GM12878 (cell line): ENCODE results near the gene TBC1D10A. TPM values are rescaled to one million over a fixed set of nuclear protein-coding genes. Genes with fewer than 3 reads are reported as not detected.

Experiments used
- ATAC-seq: fragments of 200-7000 bp; cut with Tn5 transposase; 3 replicates; pipeline ENCODE4 v1.9.1; 2020; ENCODE audit warnings: mild to moderate bottlenecking, moderate library complexity
- BruUV-seq: library from RNA; stranded (reverse); fragments of 400-500 nt; replicated peaks from 2 replicates; lab custom pipeline; 2021; lab: Mats Ljungman, UMichigan
- CTCF ChIA-PET: fragments of 300-600 bp; sonication (Branson Sonifier 250); formaldehyde crosslinking; extraction: SDS; loops from one replicate; lab custom pipeline; 2021; ENCODE audit warnings: inconsistent platforms; lab: Yijun Ruan, JAX
- POLR2A ChIA-PET: fragments of 350-600 bp; formaldehyde crosslinking; extraction: SDS; loops from one replicate; lab custom pipeline; 2021; ENCODE audit warnings: inconsistent platforms; lab: Charles Lee
- RAD21 ChIA-PET: fragments of 300-600 bp; sonication (Branson Sonifier 250); formaldehyde crosslinking; loops from one replicate; lab custom pipeline; 2023; ENCODE audit warnings: antibody characterized with exemption; ENCODE audit not compliant: unreplicated experiment; lab: Charles Lee
- SMC1A ChIA-PET: fragments of 300-600 bp; sonication (Branson Sonifier 250); formaldehyde crosslinking; loops from one replicate; lab custom pipeline; 2023; ENCODE audit not compliant: unreplicated experiment, uncharacterized antibody; lab: Charles Lee
- DNase-seq: peaks from one replicate; pipeline ENCODE4 v3.0.0-alpha.2; 2011; ENCODE audit warnings: low read depth, low spot score
- FAIRE-seq: peaks from 3 replicates; lab custom pipeline; 2011; peaks lifted over from hg19 to GRCh38; lab: Jason Lieb, UNC
- H2AFZ ChIP-seq: 2 replicates; pipeline ENCODE4 v1.6.0; 2011; ENCODE audit warnings: low read depth, low read length, control low read depth; ENCODE audit not compliant: control insufficient read depth
- H3K27ac ChIP-seq: 2 replicates; pipeline ENCODE4 v1.5.1; 2011; ENCODE audit warnings: control low read depth; ENCODE audit not compliant: control insufficient read depth, insufficient read depth
- H3K27me3 ChIP-seq, 2 experiments: replicated peaks in 1 of 2; 2 replicates each; pipeline versions ENCODE4 v1.6.0 to v1.6.1; 2011; ENCODE audit warnings: low read length in 1 of 2; ENCODE audit not compliant: control insufficient read depth in 2 of 2, insufficient read depth in 2 of 2
- H3K36me3 ChIP-seq, 2 experiments: 2 replicates each; pipeline ENCODE4 v1.5.1; 2011; ENCODE audit warnings: low read length in 1 of 2; ENCODE audit not compliant: control insufficient read depth in 2 of 2, insufficient read depth in 2 of 2
- H3K4me1 ChIP-seq: 2 replicates; pipeline ENCODE4 v1.6.1; 2011; ENCODE audit warnings: mild to moderate bottlenecking, low read length, moderate library complexity, mixed read lengths; ENCODE audit not compliant: control insufficient read depth, insufficient read depth
- H3K4me2 ChIP-seq: 2 replicates; pipeline ENCODE4 v1.6.0; 2011; ENCODE audit warnings: control low read depth; ENCODE audit not compliant: control insufficient read depth, insufficient read depth
- H3K4me3 ChIP-seq: fragments of 200-600 bp; sonication (generic); 2 replicates; pipeline ENCODE4 v1.5.1; 2016
- H3K79me2 ChIP-seq: 2 replicates; pipeline ENCODE4 v1.6.0; 2011; ENCODE audit warnings: low read length; ENCODE audit not compliant: control insufficient read depth, insufficient read depth
- H3K9ac ChIP-seq: 2 replicates; pipeline ENCODE4 v1.8.0; 2011; ENCODE audit warnings: low read length, control low read depth, mixed read lengths; ENCODE audit not compliant: control insufficient read depth, insufficient read depth
- H3K9me3 ChIP-seq: replicated peaks from 3 replicates; pipeline ENCODE4 v1.5.1; 2011; ENCODE audit warnings: mild to moderate bottlenecking, low read length; ENCODE audit not compliant: control insufficient read depth, insufficient read depth
- H4K20me1 ChIP-seq: 2 replicates; pipeline ENCODE4 v1.6.0; 2011; ENCODE audit not compliant: control insufficient read depth, insufficient read depth
- CEBPB ChIP-seq, 2 experiments: fragments of 150-350 bp in 1 of 2; IDR thresholded peaks; 2 replicates each; pipeline ENCODE4 v1.6.1; 2012 to 2014; ENCODE audit warnings: low read depth in 2 of 2, low read length in 2 of 2, borderline replicate concordance in 1 of 2, inconsistent platforms in 1 of 2
- GABPA ChIP-seq: IDR thresholded peaks from 2 replicates; pipeline ENCODE4 v1.6.1; 2014; ENCODE audit warnings: antibody characterized with exemption, low read depth, mild to moderate bottlenecking, inconsistent platforms
- IKZF1 ChIP-seq: fragments of 450-650 bp; conservative IDR thresholded peaks from 2 replicates; pipeline ENCODE4 v1.6.1; 2017; ENCODE audit warnings: antibody characterized with exemption, mild to moderate bottlenecking
- IKZF2 ChIP-seq, 2 experiments: fragments of 450-650 bp; IDR thresholded peaks; 2 replicates each; pipeline ENCODE4 v1.6.1; 2017; ENCODE audit warnings: mild to moderate bottlenecking in 2 of 2, moderate library complexity in 2 of 2
- LARP7 ChIP-seq: fragments of 450-650 bp; IDR thresholded peaks from 2 replicates; pipeline ENCODE4 v1.6.1; 2017; ENCODE audit warnings: mild to moderate bottlenecking
- MYC ChIP-seq: IDR thresholded peaks from 2 replicates; pipeline ENCODE4 v1.6.1; 2011; ENCODE audit warnings: mild to moderate bottlenecking, low read length, moderate library complexity, inconsistent platforms; ENCODE audit not compliant: insufficient read depth, insufficient replicate concordance, insufficient read length, severe bottlenecking
- NR2F1 ChIP-seq: fragments of 450-650 bp; conservative IDR thresholded peaks from 2 replicates; pipeline ENCODE4 v1.6.1; 2017; ENCODE audit warnings: mild to moderate bottlenecking
- PKNOX1 ChIP-seq: fragments of 450-650 bp; IDR thresholded peaks from 2 replicates; pipeline ENCODE4 v1.6.1; 2016; ENCODE audit warnings: mild to moderate bottlenecking
- POLR2AphosphoS2 ChIP-seq: IDR thresholded peaks from 2 replicates; pipeline ENCODE4 v1.6.1; 2011; ENCODE audit warnings: low read depth, mild to moderate bottlenecking, low read length, improper control_type of control experiment, moderate library complexity
- SIX5 ChIP-seq: IDR thresholded peaks from 2 replicates; pipeline ENCODE4 v1.6.1; 2011; ENCODE audit warnings: mild to moderate bottlenecking, low read depth, low read length, moderate library complexity; ENCODE audit not compliant: severe bottlenecking
- TCF7 ChIP-seq: IDR thresholded peaks from 2 replicates; pipeline ENCODE4 v1.6.1; 2014; ENCODE audit warnings: antibody characterized with exemption, borderline replicate concordance
- ZNF274 ChIP-seq: IDR thresholded peaks from one replicate; pipeline ENCODE4 v1.8.0; 2011; ENCODE audit not compliant: insufficient read length, insufficient read depth
- WGBS: methylation state at CpG from one replicate; pipeline ENCODE4 v1.1.6; 2016; ENCODE audit warnings: low lambda C conversion rate; ENCODE audit not compliant: insufficient replicate concordance, insufficient coverage; ENCODE audit errors: missing lambda C conversion rate; 5-methylcytosine and 5-hydroxymethylcytosine counted together
- in situ Hi-C: fragments of 300-500 bp; cut with MboI; formaldehyde crosslinking; loops from 9 replicates; pipeline ENCODE4 v1.14.3; 2018; ENCODE audit warnings: mixed read lengths
- intact Hi-C: fragments of 100-400 bp; cut with micrococcal nuclease; formaldehyde crosslinking; loops from one replicate; pipeline ENCODE4 v1.14.2; 2022; ENCODE audit not compliant: unreplicated experiment
- polyA plus RNA-seq, 11 experiments: library from polyadenylated mRNA; depleted of rRNA in 4 of 11; unstranded in 6 of 11; stranded (reverse) in 5 of 11; fragments of >200 nt; fragmentation: Nextera tagmentation in 4 of 11; fragmentation: Illumina TruSeq in 1 of 11; extraction: Ambion mirVana in 4 of 11; extraction: Trizol in 1 of 11; gene quantifications; 1 replicate in 1 of 11; 2 replicates in 10 of 11; pipeline versions ENCODE4 v1.2.1 to v1.2.3, GENCODE V29; 2011 to 2016; ENCODE audit warnings: inconsistent platforms in 2 of 11, missing spikeins in 2 of 11, low read depth in 1 of 11
- total RNA-seq, 4 experiments: library from RNA; depleted of rRNA in 3 of 4; stranded (reverse); fragments of >200 nt in 3 of 4; fragmentation: Illumina TruSeq in 1 of 4; extraction: Trizol in 1 of 4; gene quantifications; 2 replicates each; pipeline versions ENCODE4 v1.2.1 to v1.2.3, GENCODE V29; 2013 to 2021
- TF ChIP-seq, protein P1 (sequence below): fragments of 450-650 bp; IDR thresholded peaks from 2 replicates; pipeline ENCODE4 v1.6.1; 2017; ENCODE audit warnings: antibody characterized with exemption, mild to moderate bottlenecking, moderate library complexity

TBC1D10A gene
- total and polyA plus RNA-seq, 10 of the 15 experiments (the other 5 are each of a cell fraction or from before 2014, with no cell fraction given): 0.27 to 25.7 (median 15.3) TPM

DNA sequence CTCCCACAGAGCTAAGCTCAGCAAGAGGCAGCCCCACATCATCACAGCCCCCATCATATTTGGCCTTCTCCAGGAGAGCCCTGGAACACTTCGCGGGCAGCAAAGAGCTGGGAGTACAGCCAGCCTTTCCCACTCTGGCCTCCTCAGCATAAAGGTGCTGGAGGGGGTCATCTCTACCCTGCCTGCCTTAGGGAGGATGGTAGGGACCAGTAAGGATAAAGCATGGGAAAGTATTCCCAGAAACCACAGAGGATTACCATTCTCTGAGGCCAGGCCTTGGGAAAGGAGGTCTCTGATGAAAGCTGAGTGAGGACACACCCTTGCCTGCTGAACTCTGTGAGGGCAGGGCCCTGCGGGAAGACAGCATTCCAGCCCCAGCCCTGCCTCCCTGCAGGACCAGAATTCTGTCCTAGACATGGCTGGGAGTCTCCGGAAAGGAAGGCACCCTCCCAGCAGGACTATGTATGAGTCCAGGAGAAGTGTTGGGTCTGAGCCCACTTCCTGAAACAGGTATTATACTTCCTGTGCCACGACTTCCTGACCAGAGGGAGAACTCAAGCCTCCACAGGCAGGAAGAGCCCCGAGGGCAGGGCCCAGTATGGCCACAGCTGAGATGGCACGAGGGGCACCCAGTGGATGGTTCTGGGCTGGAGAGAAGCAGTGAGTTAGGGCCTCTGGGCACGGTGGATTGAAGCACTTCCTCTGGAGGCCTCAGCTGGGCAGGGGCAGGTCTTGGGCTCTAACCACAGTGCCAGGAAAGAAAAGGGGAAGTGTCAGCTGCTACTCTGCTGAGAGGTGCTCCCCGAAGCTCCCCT, 24.5 kb downstream of the TBC1D10A start (continued):
- TF ChIP-seq NR2F1 (no peak), LARP7 (no peak), GABPA (no peak), ZNF274 (no peak), MYC (no peak), POLR2AphosphoS2 (no peak), CEBPB (IDR thresholded peaks at IDR 0.05; ENCODE audit: borderline replicate concordance in 1 of 2, low read depth in 2 of 2, low read length in 2 of 2) (no peak), IKZF2 (IDR thresholded peaks at IDR 0.05) (peak; percentile 30 to 41; a peak in 2 of 4 replicates), TCF7 (no peak)
- TF ChIP-seq, all 136 proteins: peak for 7

GRCh38 chr22:30299322-30299721, 27.4 kb downstream of the TBC1D10A start:
- no peak overlapping the region for H3K9ac ChIP-seq
- RAD21 ChIA-PET: no interaction called here
- in situ Hi-C loops: no loop called here
- POLR2A ChIA-PET: no interaction called here
- SMC1A ChIA-PET: interaction anchor here (1.5 kb wide), 1 partner anchor 11 kb away, joined by 3 read pairs; no protein-coding TSS in a partner anchor
- H3K4me3 ChIP-seq: no peak overlapping the region
- FAIRE-seq: no peak
- H3K27me3 ChIP-seq: no peaks in the 10 kb centered on the region
- BruUV-seq: no TSS peak
- WGBS: 92% methylated on average over 13 of the region's 13 CpGs
- ATAC-seq: no peak
- peaks cover 26 to 42% of the 10 kb centered on the region in 2 experiments; a peak in 3 of 4 replicates for H3K36me3 ChIP-seq
- no peaks in the 10 kb centered on the region for H3K9me3 ChIP-seq
- no peak overlapping the region for H3K27ac ChIP-seq
- no peak for TF ChIP-seq SIX5
- TF ChIP-seq, protein P1, sequence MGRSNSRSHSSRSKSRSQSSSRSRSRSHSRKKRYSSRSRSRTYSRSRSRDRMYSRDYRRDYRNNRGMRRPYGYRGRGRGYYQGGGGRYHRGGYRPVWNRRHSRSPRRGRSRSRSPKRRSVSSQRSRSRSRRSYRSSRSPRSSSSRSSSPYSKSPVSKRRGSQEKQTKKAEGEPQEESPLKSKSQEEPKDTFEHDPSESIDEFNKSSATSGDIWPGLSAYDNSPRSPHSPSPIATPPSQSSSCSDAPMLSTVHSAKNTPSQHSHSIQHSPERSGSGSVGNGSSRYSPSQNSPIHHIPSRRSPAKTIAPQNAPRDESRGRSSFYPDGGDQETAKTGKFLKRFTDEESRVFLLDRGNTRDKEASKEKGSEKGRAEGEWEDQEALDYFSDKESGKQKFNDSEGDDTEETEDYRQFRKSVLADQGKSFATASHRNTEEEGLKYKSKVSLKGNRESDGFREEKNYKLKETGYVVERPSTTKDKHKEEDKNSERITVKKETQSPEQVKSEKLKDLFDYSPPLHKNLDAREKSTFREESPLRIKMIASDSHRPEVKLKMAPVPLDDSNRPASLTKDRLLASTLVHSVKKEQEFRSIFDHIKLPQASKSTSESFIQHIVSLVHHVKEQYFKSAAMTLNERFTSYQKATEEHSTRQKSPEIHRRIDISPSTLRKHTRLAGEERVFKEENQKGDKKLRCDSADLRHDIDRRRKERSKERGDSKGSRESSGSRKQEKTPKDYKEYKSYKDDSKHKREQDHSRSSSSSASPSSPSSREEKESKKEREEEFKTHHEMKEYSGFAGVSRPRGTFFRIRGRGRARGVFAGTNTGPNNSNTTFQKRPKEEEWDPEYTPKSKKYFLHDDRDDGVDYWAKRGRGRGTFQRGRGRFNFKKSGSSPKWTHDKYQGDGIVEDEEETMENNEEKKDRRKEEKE: no peak
- TF ChIP-seq PKNOX1: no peak
- no peak for TF ChIP-seq IKZF1
- H3K4me2 ChIP-seq: no peak overlapping the region
- CTCF ChIA-PET: interaction anchor here (18.4 kb wide), 1 partner anchor 10 kb away, joined by 177 read pairs; the partner anchor contains the start of gene CASTOR1
- H3K4me1 ChIP-seq: peaks cover 24% of the 10 kb centered on the region
- no peak overlapping the region for H2AFZ ChIP-seq
- no peaks in the 10 kb centered on the region for H4K20me1 ChIP-seq
- no peak for DNase-seq
- intact Hi-C loops: no loop called here
- H3K79me2 ChIP-seq: peaks cover 4% of the 10 kb centered on the region
